ENCODE data around the gene SERPINB11.
"Not testable (repeated sequence)": the region's sequence is repeated elsewhere in the genome, so short reads cannot be mapped to it uniquely, and the experiment has no call there.

GRCh38 chr18:63658920-63659319, 43.8 kb upstream of the SERPINB11 start:
- TF ChIP-seq CTCF (IDR thresholded peaks at IDR 0.05 in 2 of 3, conservative IDR thresholded peaks at IDR 0.05 in 1 of 3; ENCODE audit: control insufficient read depth in 2 of 3, extremely low read depth in 1 of 3, insufficient read depth in 1 of 3, low read depth in 3 of 3, low read length in 3 of 3); MYC (IDR thresholded peaks at IDR 0.05; ENCODE audit: insufficient read depth, insufficient read length, insufficient replicate concordance, low read length, severe bottlenecking); ATF3 (IDR thresholded peaks at IDR 0.05; ENCODE audit: borderline replicate concordance, extremely low read depth, low read depth, low read length); CHD1 (IDR thresholded peaks at IDR 0.05; ENCODE audit: low read depth, low read length); SMAD1 (IDR thresholded peaks at IDR 0.05; ENCODE audit: low read depth, partially characterized antibody); POLR2AphosphoS5 (IDR thresholded peaks at IDR 0.05; ENCODE audit: low read length); USF2 (IDR thresholded peaks at IDR 0.05; ENCODE audit: borderline replicate concordance, low read depth, low read length); CREB1 (IDR thresholded peaks at IDR 0.05; ENCODE audit: low read depth); SMC3 (IDR thresholded peaks at IDR 0.05; ENCODE audit: borderline replicate concordance, low read length); ZBTB33 (IDR thresholded peaks at IDR 0.05): not testable (repeated sequence)

All from GM12878 (cell line).